GM19438 (cell line): ENCODE results near the gene PPP1R3A.

ENCODE experiments used
- ATAC-seq: cut with Tn5 transposase; IDR thresholded peaks from one replicate; pipeline ENCODE4 v1.9.1; 2021; ENCODE audit warnings: low read depth; ENCODE audit not compliant: unreplicated experiment

PPP1R3A gene

DNA sequence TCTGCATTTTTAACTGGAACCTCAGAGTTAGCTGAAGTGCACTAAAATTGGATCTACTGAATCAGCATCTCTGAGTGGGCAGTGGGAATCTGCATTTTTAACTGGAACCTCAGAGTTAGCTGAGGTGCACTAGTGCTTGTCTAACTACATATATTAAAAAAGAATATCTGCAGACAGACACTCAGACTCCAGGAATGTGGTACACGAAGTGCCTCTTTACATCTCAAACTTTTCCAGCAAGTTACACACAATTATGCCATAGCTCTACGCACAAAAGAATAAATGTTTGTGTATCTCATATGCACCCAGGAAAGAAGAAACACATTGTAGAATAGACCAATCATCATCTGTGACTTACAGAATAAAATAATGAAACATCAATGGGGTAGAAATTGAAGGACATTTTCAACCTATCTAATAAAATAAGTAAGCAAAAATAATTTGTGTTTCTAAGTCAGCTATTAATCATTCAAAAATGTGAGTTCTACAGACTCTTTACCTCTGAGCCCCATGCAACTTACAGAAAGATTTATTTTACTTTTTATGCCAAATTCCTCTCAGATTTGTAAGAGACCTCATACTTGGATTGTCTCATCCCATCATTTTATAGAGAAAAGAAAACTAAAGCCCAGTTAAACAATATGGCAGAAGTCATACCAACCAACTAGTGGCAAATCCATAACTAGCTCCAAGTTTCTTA lies 28.3 kb downstream of the PPP1R3A start:
- no peak for ATAC-seq

- no peak for ATAC-seq
Observed at GRCh38 chr7:113883096-113883495, 35.7 kb downstream of the PPP1R3A start.

DNA sequence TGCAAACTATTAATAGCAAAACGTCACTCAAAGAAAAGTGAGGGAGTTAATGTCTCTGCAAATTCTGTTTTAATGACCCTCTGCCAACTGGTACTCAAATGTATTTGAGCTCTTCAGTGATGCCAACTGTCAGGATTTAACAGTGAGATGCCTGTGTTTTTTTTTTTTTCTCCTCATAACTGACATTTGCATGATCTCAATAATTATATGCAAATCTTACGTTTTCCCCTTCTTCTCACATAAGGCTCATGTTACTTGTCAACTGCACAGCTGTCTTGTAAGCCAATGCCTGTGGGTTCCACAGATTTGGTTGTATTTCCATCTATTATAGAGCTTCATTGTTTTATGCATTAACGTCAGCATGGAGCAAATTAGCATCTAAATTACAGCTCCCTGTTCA lies 38.2 kb downstream of the PPP1R3A start:
- ATAC-seq, result no peak

DNA sequence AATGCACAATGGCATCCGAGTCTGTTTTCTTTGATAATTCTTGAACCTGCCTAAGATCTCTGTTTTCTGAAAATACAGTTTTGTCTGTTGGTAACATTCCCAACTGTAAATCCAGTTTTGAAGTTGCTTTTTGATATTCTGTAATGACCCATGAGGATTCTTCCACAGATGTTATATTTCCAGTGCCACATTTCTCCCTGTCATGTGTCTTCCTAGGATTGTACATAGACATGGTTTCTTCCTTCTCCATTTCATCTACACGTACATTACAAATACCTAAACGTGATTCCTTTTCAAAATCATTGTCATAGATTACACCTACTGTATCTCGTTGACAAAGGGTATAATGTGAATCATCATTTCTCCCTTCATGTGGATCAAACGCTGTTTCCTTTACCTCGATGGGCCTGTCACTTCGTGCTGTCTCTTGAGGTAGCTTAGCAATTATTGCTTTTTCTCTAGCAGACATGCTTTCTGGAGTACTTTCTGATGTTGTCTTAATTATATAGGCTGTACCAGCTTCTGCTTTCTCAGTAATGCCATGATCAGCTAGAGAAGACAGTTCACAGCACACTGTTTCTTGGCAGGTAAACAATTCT lies 40.3 kb downstream of the PPP1R3A start:
- ATAC-seq, result no peak

DNA sequence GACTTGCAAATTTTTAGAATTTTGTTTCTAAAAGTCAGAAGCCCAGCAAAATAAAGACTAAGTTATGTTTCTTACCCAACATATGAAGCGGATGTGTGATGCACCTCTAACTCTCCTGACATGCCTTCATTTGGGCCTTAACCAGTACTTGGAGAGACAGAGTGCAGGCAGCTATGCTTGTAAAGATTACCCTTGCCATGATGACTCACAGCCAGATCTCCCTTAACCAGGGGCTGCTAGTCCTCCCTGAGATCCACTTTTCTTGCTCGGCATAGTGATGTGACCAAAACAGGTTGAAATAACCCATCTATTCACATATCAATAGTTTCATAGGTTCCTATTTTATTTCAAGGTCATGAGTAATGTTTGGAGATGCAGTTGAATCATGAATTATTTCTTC lies 43.6 kb downstream of the PPP1R3A start:
- ATAC-seq, result no peak

DNA sequence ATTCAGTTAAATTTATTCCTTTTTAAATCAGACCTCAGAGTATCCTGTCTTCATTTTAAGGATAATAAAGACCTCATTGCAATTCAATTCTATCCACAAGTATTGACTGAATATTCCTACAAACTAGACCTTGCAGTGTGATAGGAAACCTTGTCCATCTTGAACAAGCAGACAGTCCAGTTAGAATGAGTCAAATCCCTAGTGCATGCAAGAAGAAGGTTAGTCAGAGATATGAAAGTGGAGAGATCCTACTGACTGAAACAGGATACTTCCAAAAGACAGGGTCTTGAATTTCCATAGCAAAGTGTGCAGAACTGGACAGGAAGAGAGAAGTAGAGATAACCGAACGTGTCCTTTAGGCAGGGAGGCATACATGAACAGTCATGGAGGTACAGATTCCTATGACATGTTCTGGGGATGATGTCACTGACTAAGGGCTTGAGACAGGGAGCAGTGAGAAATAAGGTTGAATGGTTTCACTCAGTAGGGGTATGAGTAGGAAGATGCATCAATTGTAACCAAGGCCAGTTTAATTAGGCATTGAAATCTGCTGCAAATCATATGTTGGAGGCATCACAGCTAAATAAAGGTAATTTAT lies 45.2 kb downstream of the PPP1R3A start:
- no peak for ATAC-seq

DNA sequence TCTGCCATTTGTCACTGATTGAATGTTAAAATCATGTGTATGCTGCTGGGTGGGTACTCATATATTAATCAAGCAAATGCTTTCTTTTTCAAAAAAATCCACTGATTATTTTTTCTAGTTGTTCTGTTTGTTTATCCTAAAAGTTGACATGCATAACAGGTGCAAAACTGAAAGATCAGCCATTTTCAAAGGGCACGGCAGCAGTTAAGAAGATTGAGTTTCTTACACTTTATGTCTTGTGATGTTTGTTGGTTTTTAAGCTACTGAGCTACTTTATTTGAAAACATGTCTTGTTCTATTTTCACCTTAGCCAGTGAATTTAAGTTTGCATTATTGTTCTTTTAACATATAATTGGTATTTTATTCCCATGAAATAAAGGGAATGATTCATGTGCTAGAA lies 45.8 kb downstream of the PPP1R3A start:
- ATAC-seq, result no peak

- ATAC-seq, result no peak
Observed at GRCh38 chr7:113867325-113867724, 51.5 kb downstream of the PPP1R3A start.

DNA sequence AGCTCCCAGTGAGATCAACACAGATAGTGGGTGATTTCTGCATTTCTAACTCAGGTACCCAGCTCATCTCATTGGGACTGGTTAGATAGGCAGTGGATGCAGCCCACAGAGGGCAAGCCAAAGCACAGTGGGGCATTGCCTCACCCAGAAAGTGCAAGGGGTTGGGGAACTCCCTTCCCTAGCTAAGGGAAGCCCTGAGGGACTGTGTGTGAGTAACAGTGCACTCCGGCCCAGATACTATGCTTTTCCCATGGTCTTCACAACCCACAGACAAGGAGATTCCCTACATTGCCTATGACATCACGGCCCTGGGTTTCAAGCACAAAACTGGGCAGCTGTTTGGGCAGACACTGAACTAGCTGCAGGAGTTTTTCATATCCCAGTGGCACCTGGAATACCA lies 62.8 kb downstream of the PPP1R3A start:
- no peak for ATAC-seq

DNA sequence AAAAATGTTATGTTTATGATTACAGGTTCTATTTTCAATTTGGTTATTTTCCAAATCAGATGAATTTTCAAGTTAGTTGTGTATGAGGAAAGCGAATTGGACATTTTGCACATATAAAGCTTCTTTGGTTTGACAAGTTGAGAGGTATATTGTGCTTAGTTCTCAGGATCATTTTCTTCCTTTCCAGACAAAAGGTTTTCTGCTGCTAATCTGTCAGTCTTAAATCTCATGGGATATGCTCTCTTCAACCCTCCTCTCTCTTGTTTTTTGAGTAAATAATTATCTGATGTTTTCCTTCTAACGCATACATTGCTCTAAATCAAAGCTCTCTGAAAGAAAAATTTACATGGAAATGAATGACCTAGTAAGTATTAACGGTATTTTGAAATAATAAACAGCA lies 77.9 kb downstream of the PPP1R3A start:
- ATAC-seq, result no peak

GRCh38 chr7:113835367-113835766 lies 83.4 kb downstream of the PPP1R3A start:
- no peak for ATAC-seq

GRCh38 chr7:113832196-113832745 lies 86.5 kb downstream of the PPP1R3A start:
- no peak for ATAC-seq

DNA sequence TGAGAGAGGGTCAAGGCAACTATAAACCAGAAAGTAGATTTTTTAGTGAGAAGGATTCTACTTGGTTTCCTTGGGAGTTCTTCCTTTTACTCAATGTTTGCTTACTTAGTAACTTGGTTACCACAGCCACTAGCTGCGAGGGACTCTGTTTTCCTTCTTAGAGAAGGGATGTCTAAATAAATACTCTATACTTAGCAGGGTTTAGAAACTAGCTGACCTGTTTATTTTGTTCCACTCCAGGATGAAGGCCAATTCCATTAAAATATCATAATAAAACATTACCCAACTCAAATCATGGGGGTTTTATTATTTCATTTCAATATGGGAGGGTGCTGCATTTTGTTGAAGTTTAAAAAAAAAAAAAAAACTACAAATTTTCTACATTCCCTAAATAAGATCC lies 87.3 kb downstream of the PPP1R3A start:
- no peak for ATAC-seq

GRCh38 chr7:113828581-113828980 lies 90.2 kb downstream of the PPP1R3A start:
- no peak for ATAC-seq
